SU-DHL-6 (cell line): ENCODE measurements around the gene TMEM252.

Experiments used
- H2AFZ ChIP-seq: fragments of 200-600 bp; sonication (generic); 2 replicates; pipeline ENCODE4 v1.6.1; 2014; ENCODE audit warnings: low read depth, mild to moderate bottlenecking, moderate library complexity, mixed read lengths, antibody characterized with exemption, low read length; ENCODE audit not compliant: severe bottlenecking
- H3F3A ChIP-seq: fragments of 200-600 bp; shearing (Covaris generic); 2 replicates; pipeline ENCODE4 v1.6.0; 2016; ENCODE audit warnings: antibody characterized with exemption, mild to moderate bottlenecking; ENCODE audit not compliant: insufficient read depth
- H3K27ac ChIP-seq: fragments of 200-600 bp; sonication (generic); 2 replicates; pipeline ENCODE4 v1.5.1; 2016; ENCODE audit warnings: low read depth, mild to moderate bottlenecking, low read length, moderate library complexity, mixed read lengths
- H3K27me3 ChIP-seq: fragments of 200-600 bp; sonication (generic), shearing (Covaris generic); 2 replicates; pipeline ENCODE4 v1.6.0; 2014; ENCODE audit warnings: mild to moderate bottlenecking, low read length
- H3K36me3 ChIP-seq: fragments of 200-600 bp; sonication (generic); 2 replicates; pipeline ENCODE4 v1.6.1; 2014; ENCODE audit warnings: mild to moderate bottlenecking, low read length, mixed read lengths
- H3K4me2 ChIP-seq: fragments of 300-600, 200-600 bp; shearing (Covaris generic), sonication (generic); 2 replicates; pipeline ENCODE4 v1.6.0; 2014; ENCODE audit warnings: low read length, low read depth, mild to moderate bottlenecking; ENCODE audit not compliant: poor library complexity, severe bottlenecking
- H3K4me3 ChIP-seq: fragments of 200-600 bp; sonication (generic); 2 replicates; pipeline ENCODE4 v1.5.1; 2014; ENCODE audit warnings: antibody characterized with exemption, low read length, mild to moderate bottlenecking, mixed read lengths; ENCODE audit not compliant: insufficient read depth, poor library complexity, severe bottlenecking
- H3K79me2 ChIP-seq: fragments of 200-600 bp; sonication (generic); 2 replicates; pipeline ENCODE4 v1.6.1; 2014; ENCODE audit warnings: mild to moderate bottlenecking, low read length, moderate library complexity; ENCODE audit not compliant: insufficient read depth
- H3K9ac ChIP-seq: fragments of 200-600 bp; sonication (generic); 2 replicates; pipeline ENCODE4 v1.7.0; 2014; ENCODE audit warnings: mild to moderate bottlenecking, low read length
- H3K9me2 ChIP-seq: fragments of 200-600 bp; sonication (generic); replicated peaks from 2 replicates; pipeline ENCODE4 v1.6.1; 2014; ENCODE audit warnings: low read length; ENCODE audit not compliant: insufficient read depth
- H3K9me3 ChIP-seq: fragments of 200-600 bp; sonication (generic); 2 replicates; pipeline ENCODE4 v1.6.1; 2014; ENCODE audit warnings: low read length, mixed read lengths; ENCODE audit not compliant: insufficient read depth
- H4K20me1 ChIP-seq: fragments of 200-600 bp; sonication (generic); 2 replicates; pipeline ENCODE4 v1.6.1; 2014; ENCODE audit warnings: low read depth, mild to moderate bottlenecking, antibody characterized with exemption, low read length, moderate library complexity, mixed read lengths
- EZH2phosphoT487 ChIP-seq: fragments of 200-600 bp; sonication (generic), shearing (Covaris generic); conservative IDR thresholded peaks from 2 replicates; pipeline ENCODE4 v1.6.1; 2018; ENCODE audit warnings: mild to moderate bottlenecking, antibody characterized with exemption, low read length, moderate library complexity, mixed read lengths
- TF ChIP-seq, protein P1 (sequence below): fragments of 200-600 bp; sonication (generic); IDR thresholded peaks from one replicate; pipeline ENCODE4 v1.5.1; 2017; ENCODE audit warnings: antibody characterized with exemption, mild to moderate bottlenecking, low read length, moderate library complexity; ENCODE audit not compliant: insufficient read depth, poor library complexity, severe bottlenecking

The TMEM252 gene

DNA sequence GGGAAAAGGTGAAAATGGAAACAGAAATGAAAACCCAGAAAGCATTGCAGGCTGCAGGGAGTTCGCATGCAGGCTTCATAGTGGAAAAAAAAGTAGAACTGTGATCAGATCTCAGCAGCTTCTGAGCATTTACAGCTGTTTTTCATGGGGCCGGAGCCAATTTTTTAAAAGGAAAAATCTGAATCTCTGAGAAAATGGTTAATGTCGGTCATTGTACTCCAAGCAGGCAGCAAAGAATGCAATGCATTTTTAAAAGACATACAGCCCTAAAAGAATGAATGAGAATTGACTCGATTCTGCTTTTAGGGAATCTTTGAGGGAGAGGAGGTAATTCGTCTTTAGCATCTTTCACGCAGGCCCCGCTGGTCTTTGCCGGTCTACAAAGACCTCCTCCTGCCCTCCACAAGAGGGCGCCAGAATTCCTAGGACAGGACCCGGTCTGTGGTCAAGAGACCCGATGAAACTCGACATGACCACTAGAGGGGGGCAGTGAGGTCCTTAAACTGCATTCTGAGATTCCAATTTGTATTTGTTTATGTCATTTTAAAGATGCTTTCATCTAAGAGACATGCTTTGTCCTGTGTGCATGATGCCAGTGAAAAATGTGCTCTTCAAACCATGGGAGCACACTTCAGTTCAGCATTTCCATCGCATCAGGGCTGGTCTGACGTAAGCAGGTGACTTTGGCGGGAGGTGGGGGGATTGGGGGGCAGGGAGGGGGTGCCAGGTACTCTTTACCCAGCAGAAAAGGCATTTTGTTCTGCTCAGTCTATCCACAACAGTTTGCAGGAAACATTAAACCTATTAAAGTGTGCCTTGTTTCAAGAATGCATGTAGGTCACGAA, 43.7 kb upstream of the TMEM252 start:
- Histone ChIP-seq H3K9ac (no peak overlapping the region), H3K9me2 (no peaks in the 10 kb centered on the region), H4K20me1 (no peaks in the 10 kb centered on the region), H3F3A (no peaks in the 10 kb centered on the region; the same call in 1 of the 2 replicates), H3K27ac (no peak overlapping the region), H3K9me3 (no peaks in the 10 kb centered on the region), H3K36me3 (no peaks in the 10 kb centered on the region), H3K4me2 (peak overlapping the region; percentile 19), H3K4me3 (no peak overlapping the region), H3K27me3 (no peaks in the 10 kb centered on the region), H3K79me2 (no peaks in the 10 kb centered on the region), H2AFZ (no peak overlapping the region)
- no peak for TF ChIP-seq EZH2phosphoT487
- TF ChIP-seq, protein P1, sequence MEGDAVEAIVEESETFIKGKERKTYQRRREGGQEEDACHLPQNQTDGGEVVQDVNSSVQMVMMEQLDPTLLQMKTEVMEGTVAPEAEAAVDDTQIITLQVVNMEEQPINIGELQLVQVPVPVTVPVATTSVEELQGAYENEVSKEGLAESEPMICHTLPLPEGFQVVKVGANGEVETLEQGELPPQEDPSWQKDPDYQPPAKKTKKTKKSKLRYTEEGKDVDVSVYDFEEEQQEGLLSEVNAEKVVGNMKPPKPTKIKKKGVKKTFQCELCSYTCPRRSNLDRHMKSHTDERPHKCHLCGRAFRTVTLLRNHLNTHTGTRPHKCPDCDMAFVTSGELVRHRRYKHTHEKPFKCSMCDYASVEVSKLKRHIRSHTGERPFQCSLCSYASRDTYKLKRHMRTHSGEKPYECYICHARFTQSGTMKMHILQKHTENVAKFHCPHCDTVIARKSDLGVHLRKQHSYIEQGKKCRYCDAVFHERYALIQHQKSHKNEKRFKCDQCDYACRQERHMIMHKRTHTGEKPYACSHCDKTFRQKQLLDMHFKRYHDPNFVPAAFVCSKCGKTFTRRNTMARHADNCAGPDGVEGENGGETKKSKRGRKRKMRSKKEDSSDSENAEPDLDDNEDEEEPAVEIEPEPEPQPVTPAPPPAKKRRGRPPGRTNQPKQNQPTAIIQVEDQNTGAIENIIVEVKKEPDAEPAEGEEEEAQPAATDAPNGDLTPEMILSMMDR: peak; percentile 99

DNA sequence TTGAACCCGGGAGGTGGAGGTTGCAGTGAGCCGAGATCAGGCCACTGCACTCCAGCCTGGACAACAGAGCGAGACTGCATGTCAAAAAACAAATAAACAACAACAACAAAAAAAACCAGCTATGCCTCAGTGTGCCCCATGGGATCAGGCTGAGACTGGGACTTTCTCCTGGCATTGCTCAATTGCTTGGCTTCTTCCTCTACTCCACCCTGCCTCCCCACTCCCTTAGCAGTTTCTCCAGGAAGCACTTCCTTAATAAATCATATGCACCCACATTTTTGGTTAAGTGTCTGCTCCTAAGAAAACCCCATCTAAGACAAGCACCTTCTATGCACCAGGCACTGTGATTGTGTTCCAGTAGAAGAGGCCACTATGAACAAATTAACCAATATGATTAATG, 41.0 kb upstream of the TMEM252 start:
- Histone ChIP-seq H3F3A (no peaks in the 10 kb centered on the region; the same call in 1 of the 2 replicates), H3K79me2 (no peaks in the 10 kb centered on the region), H3K9me3 (no peaks in the 10 kb centered on the region), H3K36me3 (no peaks in the 10 kb centered on the region), H3K4me2 (no peak overlapping the region), H3K9me2 (no peaks in the 10 kb centered on the region), H2AFZ (no peak overlapping the region), H3K27ac (no peak overlapping the region), H4K20me1 (no peaks in the 10 kb centered on the region), H3K27me3 (no peaks in the 10 kb centered on the region), H3K9ac (no peak overlapping the region), H3K4me3 (no peak overlapping the region)
- TF ChIP-seq, protein P1: no peak
- no peak for TF ChIP-seq EZH2phosphoT487

DNA sequence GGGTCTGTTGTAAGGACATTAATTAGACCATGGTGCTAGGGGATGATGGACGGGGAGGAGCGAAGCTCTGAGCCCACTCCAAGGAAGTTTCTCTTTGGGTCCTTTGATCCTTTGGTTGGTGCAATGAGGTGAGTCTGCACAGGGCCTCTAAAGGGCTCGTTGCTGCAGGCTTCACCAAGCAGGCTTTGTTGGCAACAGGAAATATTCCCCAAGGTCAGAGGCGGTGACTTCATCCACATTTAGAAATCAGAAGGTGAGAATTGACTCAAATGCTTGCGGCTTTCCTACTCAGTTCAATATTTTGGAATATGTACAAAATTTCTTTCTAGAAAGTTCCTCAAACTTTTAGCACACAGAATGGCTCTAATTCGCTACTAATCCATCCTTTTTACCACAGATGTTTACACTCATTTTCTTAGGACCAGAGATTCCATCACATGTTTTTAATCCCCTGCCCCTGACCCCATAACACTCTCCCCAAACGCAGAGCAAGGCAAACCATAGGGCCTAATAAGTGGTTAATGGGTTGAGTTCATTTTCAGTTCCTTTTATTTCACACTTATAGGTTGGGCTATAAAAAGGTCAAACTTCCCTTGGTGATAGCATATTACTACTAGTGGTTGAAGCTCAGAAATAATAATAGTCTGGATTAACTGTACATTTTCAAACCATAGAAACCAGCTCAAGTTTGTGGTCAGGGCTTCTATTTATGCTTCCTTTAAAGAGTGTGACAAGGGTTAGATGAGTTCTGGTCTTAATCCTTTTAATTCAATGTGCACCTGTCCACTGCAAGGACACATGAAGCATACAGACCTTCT, 37.3 kb upstream of the TMEM252 start:
- peak overlapping the region; percentile 3 for H3K4me2 ChIP-seq
- H3K9ac ChIP-seq: no peak overlapping the region
- H3K4me3 ChIP-seq: no peak overlapping the region
- H3F3A ChIP-seq: no peaks in the 10 kb centered on the region
- no peaks in the 10 kb centered on the region for H3K36me3 ChIP-seq
- no peaks in the 10 kb centered on the region for H4K20me1 ChIP-seq
- H3K27me3 ChIP-seq: no peaks in the 10 kb centered on the region
- no peaks in the 10 kb centered on the region for H3K9me3 ChIP-seq
- H2AFZ ChIP-seq: no peak overlapping the region
- H3K79me2 ChIP-seq: no peaks in the 10 kb centered on the region
- TF ChIP-seq, protein P1: no peak
- TF ChIP-seq EZH2phosphoT487: no peak
- no peaks in the 10 kb centered on the region for H3K9me2 ChIP-seq
- no peak overlapping the region for H3K27ac ChIP-seq
